ENCODE results near the gene RASA3. TPM values are rescaled to one million over a fixed set of nuclear protein-coding genes. Genes with fewer than 3 reads are reported as not detected.

RASA3 gene
- total and polyA plus RNA-seq, 9 of the 15 experiments (the other 6 are each of a cell fraction or from before 2014, with no cell fraction given): 0.72 to 25.3 (median 14.4) TPM

GRCh38 chr13:114174529-114174961, 42.1 kb upstream of the RASA3 start:
- Histone ChIP-seq H3K9me3 (replicated peaks; ENCODE audit: control insufficient read depth, insufficient read depth, low read depth, low read length) (peaks cover 3% of the 10 kb centered on the region; the same call in 1 of the 2 replicates), H3K27ac (ENCODE audit: extremely low read depth, low read depth, low read length) (no peak overlapping the region), H3K4me1 (replicated peaks in 1 of 2; ENCODE audit: control insufficient read depth in 2 of 2, insufficient read depth in 2 of 2, low read length in 2 of 2) (peaks cover 0 to 9% of the 10 kb centered on the region in 2 experiments; a peak in 2 of 5 replicates), H3K4me3 (no peak overlapping the region), H3K27me3 (ENCODE audit: control insufficient read depth in 2 of 2, insufficient read depth in 2 of 2, low read length in 2 of 2) (peaks cover 3 to 15% of the 10 kb centered on the region in 2 experiments; a peak in 3 of 5 replicates), H3K9ac (ENCODE audit: insufficient read depth in 1 of 2, low read depth in 2 of 2, low read length in 2 of 2) (no peak overlapping the region), H3K9me1 (ENCODE audit: control insufficient read depth, insufficient read depth, low read length) (no peaks in the 10 kb centered on the region), H3K4me2 (ENCODE audit: insufficient read depth, low read length) (no peak overlapping the region), H4K20me1 (replicated peaks; ENCODE audit: control insufficient read depth, insufficient read depth, low read length) (no peaks in the 10 kb centered on the region), H3K36me3 (ENCODE audit: control insufficient read depth, insufficient read depth, low read length) (no peaks in the 10 kb centered on the region), H2AFZ (ENCODE audit: low read depth, low read length) (no peak overlapping the region), H3K79me2 (ENCODE audit: control insufficient read depth, insufficient read depth, low read length) (no peaks in the 10 kb centered on the region)
- ChIA-PET CTCF (ENCODE audit: low intra/inter-chr PET ratio) (no interaction called here), POLR2A (no interaction called here)
- no peak for TF ChIP-seq MAZ (CRISPR knock-in tag; conservative IDR thresholded peaks at IDR 0.05 in 1 of 2, IDR thresholded peaks at IDR 0.05 in 1 of 2)
- TF ChIP-seq, protein P1, sequence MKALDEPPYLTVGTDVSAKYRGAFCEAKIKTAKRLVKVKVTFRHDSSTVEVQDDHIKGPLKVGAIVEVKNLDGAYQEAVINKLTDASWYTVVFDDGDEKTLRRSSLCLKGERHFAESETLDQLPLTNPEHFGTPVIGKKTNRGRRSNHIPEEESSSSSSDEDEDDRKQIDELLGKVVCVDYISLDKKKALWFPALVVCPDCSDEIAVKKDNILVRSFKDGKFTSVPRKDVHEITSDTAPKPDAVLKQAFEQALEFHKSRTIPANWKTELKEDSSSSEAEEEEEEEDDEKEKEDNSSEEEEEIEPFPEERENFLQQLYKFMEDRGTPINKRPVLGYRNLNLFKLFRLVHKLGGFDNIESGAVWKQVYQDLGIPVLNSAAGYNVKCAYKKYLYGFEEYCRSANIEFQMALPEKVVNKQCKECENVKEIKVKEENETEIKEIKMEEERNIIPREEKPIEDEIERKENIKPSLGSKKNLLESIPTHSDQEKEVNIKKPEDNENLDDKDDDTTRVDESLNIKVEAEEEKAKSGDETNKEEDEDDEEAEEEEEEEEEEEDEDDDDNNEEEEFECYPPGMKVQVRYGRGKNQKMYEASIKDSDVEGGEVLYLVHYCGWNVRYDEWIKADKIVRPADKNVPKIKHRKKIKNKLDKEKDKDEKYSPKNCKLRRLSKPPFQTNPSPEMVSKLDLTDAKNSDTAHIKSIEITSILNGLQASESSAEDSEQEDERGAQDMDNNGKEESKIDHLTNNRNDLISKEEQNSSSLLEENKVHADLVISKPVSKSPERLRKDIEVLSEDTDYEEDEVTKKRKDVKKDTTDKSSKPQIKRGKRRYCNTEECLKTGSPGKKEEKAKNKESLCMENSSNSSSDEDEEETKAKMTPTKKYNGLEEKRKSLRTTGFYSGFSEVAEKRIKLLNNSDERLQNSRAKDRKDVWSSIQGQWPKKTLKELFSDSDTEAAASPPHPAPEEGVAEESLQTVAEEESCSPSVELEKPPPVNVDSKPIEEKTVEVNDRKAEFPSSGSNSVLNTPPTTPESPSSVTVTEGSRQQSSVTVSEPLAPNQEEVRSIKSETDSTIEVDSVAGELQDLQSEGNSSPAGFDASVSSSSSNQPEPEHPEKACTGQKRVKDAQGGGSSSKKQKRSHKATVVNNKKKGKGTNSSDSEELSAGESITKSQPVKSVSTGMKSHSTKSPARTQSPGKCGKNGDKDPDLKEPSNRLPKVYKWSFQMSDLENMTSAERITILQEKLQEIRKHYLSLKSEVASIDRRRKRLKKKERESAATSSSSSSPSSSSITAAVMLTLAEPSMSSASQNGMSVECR (CRISPR knock-in tag; IDR thresholded peaks at IDR 0.05): no peak
- TF ChIP-seq NEUROD1 (IDR thresholded peaks at IDR 0.05; ENCODE audit: borderline replicate concordance, low read depth, low read length, partially characterized antibody): no peak
- no peak for DNase-seq (ENCODE audit: extremely low read depth in 1 of 4, low spot score in 3 of 4)
- FAIRE-seq: no peak
- WGBS (ENCODE audit: insufficient coverage, low coverage, missing lambda C conversion rate): 2% methylated on average over 3 of the region's 3 CpGs
- intact Hi-C loops (cut with micrococcal nuclease) (no loop called here), in situ Hi-C loops (cut with MboI) (no loop called here)
- no peak for ATAC-seq
- BruUV-seq (replicated peaks): no TSS peak

Data from K562 (cell line).